Measurements from ENCODE around the gene TBL1X.

- TF ChIP-seq CTCF (conservative IDR thresholded peaks at IDR 0.05) (no peak), EZH2 (IDR thresholded peaks at IDR 0.05; ENCODE audit: low read depth) (no peak)
Observed at GRCh38 chrX:9461087-9461486, 3.8 kb upstream of the TBL1X start.

Data from PC-9 (cell line).